NCI-H82 treated with DMSO at 0.1 percent for 48 hours (cell line): ENCODE measurements around the gene TMED9.
"Not testable (repeated sequence)": the region's sequence is repeated elsewhere in the genome, so short reads cannot be mapped to it uniquely, and the experiment has no call there.

Experiments used
- DNase-seq: peaks from one replicate; lab custom pipeline; 2025; ENCODE audit not compliant: unreplicated experiment; lab: John Stamatoyannopoulos, UW

Gene TMED9

DNA sequence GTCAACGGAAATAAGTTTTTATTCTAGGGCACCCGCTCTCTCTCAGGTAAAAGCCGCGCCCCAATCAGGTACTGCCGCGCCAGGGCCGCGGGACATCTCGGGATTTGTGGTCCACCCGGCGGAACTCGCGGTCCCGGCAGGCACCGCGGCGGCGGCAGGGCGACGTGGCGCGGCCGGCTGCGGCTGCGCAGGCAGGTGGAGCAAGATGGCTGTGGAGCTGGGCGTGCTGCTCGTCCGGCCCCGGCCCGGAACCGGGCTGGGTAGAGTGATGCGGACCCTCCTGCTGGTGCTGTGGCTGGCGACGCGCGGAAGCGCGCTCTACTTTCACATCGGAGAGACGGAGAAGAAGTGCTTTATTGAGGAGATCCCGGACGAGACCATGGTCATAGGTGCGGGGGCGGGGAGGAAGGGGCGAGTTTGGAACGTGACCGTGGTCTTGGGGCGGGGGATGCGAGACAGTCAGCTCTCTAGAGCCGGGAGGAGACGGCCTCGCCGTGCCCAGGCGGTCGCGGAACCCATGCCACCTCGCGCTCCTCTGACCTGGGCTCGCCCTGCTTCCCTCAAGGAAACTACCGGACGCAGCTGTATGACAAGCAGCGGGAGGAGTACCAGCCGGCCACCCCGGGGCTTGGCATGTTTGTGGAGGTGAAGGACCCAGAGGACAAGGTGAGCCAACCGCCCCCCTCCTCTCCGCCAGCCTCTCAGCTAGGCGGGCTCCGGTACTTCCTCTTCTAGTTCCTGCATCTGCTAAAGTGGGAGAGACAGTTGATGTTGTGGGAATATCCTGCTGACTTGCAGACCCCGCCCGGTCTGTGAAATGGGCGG lies at the start of gene TMED9:
TSS of gene TMED9 (plus strand) at position 194 of the 825 bp plus-strand sequence. CDS start at position 206, 12 bp downstream.
- peak; percentile 25 for DNase-seq

GRCh38 chr5:177542816-177543465 lies 49.1 kb upstream of the TMED9 start:
- peak; percentile 99 for DNase-seq

DNA sequence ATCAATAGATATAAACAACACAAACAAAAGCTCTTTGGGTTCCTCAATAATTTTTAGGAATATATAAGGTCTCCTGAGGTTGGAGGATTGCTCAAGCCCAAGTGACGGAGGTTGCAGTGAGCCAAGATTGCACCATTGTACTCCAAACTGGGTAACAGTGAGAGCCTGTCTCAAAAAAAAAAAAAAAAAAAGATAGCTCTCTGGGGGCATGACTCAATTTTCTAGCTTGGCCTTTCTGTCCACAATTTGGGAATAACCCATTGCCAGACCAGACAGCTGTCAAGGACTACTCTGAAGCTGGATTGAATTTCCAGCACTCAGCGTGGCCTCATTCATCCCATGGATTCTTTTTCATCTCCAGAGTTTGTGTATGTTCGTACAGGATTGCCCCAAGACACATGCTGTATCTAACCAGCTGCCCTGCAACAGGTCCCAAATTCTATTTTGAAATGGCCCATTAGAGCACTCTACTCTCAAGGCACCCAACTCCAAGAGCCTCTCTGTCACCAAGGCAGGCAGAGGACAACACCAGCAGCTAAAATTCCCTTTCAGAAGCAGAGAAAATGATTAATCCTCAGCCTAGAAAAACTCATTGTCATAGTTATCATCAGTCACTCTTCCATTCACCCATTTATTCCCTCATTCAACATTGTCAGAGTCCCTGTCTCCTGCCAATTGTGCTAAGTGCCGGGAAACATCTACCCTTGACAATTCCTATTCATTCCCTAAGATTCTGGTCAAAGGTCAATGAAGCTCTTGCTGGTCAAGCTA lies 46.3 kb upstream of the TMED9 start:
- DNase-seq, result no peak

- DNase-seq, result no peak
These were observed 45.7 kb upstream of the TMED9 start for GRCh38 chr5:177546258-177546741.

- DNase-seq, result no peak
These were observed 44.3 kb upstream of the TMED9 start for GRCh38 chr5:177547736-177548135.

DNA sequence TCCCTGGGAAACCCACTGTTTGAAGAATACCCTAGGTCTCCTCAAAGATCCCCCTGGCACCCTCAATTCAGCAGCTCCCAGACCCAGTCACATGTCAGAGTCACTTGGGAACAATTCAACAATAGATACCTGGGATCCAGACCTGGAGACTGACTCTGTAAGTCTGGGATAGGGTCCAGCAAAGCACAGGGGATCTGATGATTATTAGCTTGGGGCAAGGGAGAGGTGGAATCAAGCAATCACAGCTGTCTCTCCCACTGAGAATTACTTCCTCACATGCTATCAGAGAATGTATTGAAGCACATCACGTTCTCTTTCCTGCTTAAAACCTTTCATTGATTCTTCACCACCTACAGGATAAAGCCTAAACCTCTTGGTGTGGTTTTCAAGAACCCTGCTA lies 43.5 kb upstream of the TMED9 start:
- DNase-seq, result no peak

DNA sequence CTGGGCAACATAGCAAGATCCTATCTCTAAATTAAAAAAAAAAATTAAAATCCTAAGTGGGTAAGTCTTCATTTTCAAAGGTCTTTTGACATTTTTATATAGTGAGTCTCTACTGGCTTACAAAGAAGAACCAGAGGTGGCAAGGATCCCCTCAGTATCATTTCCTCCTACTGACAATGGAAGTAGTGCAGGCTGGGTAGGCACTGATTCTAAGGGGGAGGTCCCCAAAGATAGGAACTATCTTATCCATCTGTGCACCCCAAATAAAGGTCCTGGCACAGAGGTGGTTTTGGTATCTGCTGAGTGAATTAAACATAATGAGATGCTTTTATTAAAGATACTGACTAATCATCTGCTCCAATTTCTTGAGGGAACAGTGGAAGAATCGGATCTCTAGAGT lies 41.9 kb upstream of the TMED9 start:
- DNase-seq, result no peak

DNA sequence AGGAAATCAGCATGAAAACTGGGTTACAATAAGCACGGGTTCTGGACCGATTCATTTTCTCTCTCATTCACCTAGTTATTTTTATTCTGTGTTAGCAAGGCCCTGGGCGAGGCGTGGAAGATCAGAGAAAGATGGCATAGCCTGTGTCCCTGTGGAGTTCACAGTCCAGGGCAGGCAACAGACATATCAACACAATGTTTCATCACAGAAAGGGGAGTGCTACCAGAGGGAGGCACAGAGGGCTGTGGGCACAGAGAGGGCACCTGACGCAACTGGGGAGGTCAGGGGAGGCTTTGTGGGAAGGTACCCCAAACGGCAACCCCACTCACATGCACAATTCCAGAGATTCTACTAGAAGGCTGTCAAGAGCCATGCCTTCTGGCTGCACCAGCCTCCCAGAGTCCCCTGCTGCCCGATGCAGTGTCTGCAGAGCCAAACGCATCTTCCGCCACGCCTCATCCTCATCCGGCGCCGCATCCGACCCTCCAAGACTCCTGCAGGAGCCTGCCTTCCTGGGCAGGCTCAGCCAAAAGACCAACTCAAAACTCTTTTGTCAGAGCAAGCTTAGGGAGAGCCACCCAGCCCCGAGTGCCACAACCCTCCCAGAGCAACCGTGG lies 39.1 kb upstream of the TMED9 start:
- DNase-seq, result no peak

- DNase-seq, result no peak
These were observed 38.2 kb upstream of the TMED9 start for GRCh38 chr5:177553671-177554429.

- DNase-seq, result peak; percentile 50
These were observed 37.4 kb upstream of the TMED9 start, which contains the start of gene FAM193B for GRCh38 chr5:177554474-177555111. TSS of gene FAM193B (minus strand) at chr5:177554563. CDS start at chr5:177554458, 105 bp downstream.

DNA sequence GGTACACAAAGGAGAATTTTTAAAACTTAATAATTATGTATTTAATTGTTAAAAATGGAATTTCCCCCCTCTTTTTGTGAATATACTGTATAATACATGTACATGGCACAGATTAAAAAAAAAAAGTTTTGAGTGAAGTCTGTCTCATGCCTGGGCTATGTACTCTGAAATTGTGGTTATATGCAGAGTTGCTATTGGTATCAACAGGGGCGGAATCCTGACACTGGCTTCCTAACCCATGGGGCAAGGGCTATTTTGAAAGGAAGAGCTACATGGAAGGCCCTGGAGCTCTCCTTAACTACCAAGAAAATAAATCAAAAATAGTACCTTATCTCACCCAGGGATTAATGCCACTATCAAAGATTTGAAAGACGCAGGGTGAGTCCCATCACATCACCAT lies 36.8 kb upstream of the TMED9 start:
- no peak for DNase-seq

- no peak for DNase-seq
These were observed 36.3 kb upstream of the TMED9 start for GRCh38 chr5:177555665-177556064.

DNA sequence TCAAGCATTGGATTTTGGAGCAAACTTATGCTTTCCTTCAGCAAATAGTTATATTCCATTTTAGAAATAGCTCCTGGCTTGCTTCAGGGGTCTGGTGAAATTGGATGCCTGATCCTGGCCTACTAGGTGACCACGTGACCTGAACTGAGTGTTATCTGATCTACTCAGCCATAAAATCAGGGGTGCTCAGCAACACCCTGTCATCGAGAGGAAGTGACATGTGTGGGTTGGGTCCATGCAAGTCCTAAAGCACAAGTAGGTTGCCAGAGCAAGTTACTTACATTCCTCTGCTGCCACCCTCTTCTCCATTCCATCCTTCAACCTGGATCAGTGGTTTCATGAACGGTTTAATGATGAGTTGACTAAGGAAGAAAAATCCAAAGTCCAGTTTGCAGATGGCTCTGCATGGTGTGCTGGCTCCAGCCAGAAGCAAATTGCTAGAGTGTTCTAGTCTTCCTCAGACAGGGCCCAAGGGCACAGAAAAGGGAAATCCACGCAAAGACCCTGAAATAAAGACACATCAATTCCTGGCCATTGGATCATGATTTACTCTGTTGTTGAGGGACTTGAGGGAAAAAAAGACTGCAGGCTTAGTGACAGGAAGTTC lies 34.9 kb upstream of the TMED9 start:
- no peak for DNase-seq

DNA sequence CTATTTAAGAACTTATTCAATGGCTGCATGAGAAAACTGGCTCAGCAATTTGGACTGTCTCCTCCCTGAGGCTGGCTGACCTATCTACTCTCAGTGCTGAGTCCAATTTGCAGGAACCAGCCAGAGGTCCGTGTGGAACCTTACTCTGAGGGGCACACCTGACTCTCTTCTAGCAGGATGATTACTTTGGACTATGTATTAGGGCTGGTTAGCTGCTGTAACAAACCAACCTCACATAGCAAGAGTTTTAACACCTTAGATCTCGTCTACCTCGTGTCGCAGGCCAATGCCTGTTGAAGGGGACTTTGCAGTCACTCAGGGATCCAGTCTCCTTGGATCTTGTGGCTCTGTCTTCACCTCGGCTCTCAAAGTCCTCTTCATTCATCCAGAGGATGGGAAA lies 34.2 kb upstream of the TMED9 start:
- DNase-seq, result no peak

DNA sequence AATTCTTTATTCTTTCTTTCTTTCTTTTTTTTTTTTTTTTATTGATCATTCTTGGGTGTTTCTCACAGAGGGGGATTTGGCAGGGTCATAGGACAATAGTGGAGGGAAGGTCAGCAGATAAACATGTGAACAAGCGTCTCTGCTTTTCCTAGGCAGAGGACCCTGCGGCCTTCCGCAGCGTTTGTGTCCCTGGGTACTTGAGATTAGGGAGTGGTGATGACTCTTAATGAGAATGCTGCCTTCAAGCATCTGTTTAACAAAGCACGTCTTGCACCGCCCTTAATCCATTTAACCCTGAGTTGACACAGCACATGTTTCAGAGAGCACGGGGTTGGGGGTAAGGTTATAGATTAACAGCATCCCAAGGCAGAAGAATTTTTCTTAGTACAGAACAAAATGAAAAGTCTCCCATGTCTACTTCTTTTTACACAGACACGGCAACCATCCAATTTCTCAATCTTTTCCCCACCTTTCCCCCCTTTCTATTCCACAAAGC lies 32.5 kb upstream of the TMED9 start:
- DNase-seq, result not testable (repeated sequence)

GRCh38 chr5:177565046-177565445 lies 27.0 kb upstream of the TMED9 start:
- no peak for DNase-seq

DNA sequence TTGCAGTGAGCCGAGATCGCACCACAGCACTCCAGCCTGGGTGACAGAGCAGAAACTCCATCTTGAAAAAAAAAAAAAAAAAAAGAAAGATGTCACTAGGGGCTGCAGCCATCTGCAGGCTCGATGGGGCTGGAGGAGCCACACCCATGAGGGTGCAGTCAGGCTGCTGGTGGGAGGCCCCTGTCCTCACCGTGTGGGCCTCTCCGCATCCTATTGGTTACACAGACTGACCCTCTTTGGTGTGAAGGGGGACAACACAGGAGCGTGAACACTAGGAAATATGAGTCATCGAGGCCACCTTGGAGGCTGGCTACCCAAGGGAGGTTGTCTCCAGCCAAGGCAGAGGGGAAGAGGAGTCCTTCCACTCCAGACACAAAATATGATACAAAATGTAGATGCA lies 23.7 kb upstream of the TMED9 start:
- DNase-seq, result no peak

- no peak for DNase-seq
These were observed 22.1 kb upstream of the TMED9 start for GRCh38 chr5:177569894-177570293.

- no peak for DNase-seq
These were observed 16.5 kb upstream of the TMED9 start for GRCh38 chr5:177575488-177575887.
